HCT116 (cell line): Measurements from ENCODE around the gene LRSAM1. TPM values are rescaled to one million over a fixed set of nuclear protein-coding genes. Genes with fewer than 3 reads are reported as not detected.

Source experiments
- ATAC-seq: fragments of 200-7000 bp; cut with Tn5 transposase; 2 replicates; pipeline ENCODE4 v1.9.1; 2020; ENCODE audit warnings: mild to moderate bottlenecking, moderate library complexity
- BruUV-seq: library from RNA; stranded (reverse); fragments of 400-500 nt; replicated peaks from 2 replicates; lab custom pipeline; 2021; lab: Mats Ljungman, UMichigan
- CTCF ChIA-PET: fragments of 300-600 bp; sonication (Branson Sonifier 250); formaldehyde crosslinking; loops from one replicate; lab custom pipeline; 2021; ENCODE audit warnings: antibody characterized with exemption; lab: Charles Lee
- POLR2A ChIA-PET: fragments of 300-600, 350-600 bp; sonication (Branson Sonifier 250); formaldehyde crosslinking; loops from one replicate; lab custom pipeline; 2021; ENCODE audit warnings: antibody characterized with exemption; lab: Charles Lee
- RAD21 ChIA-PET, 2 experiments: fragments of 300-600 bp; sonication (Branson Sonifier 250); formaldehyde crosslinking; loops; one replicate each; lab custom pipeline; 2023; ENCODE audit warnings: low total read pairs in 2 of 2; ENCODE audit not compliant: uncharacterized antibody in 2 of 2, unreplicated experiment in 2 of 2, low non-redundant PET in 1 of 2; lab: Charles Lee
- DNase-seq: peaks from one replicate; pipeline ENCODE4 v3.0.0-alpha.2; 2010; ENCODE audit warnings: low read depth, low spot score
- H2AFZ ChIP-seq: fragments of 200-600 bp; shearing (Covaris generic), sonication (generic); 2 replicates; pipeline ENCODE4 v1.6.1; 2017; ENCODE audit warnings: low read depth, mixed run types, mixed read lengths, antibody characterized with exemption, low read length; ENCODE audit not compliant: poor library complexity, severe bottlenecking
- H3K27ac ChIP-seq: 2 replicates; pipeline ENCODE4 v1.5.1; 2012; ENCODE audit warnings: low read depth, low read length
- H3K27me3 ChIP-seq: fragments of 200-600 bp; sonication (generic); 2 replicates; pipeline ENCODE4 v1.6.1; 2016; ENCODE audit warnings: mixed run types, low read length, mixed read lengths; ENCODE audit not compliant: insufficient read depth
- H3K36me3 ChIP-seq, 2 experiments: fragments of 200-500 bp in 1 of 2; fragments of 200-600 bp in 1 of 2; sonication (Bioruptor generic) in 1 of 2; sonication (generic) in 1 of 2; 2 replicates each; pipeline versions ENCODE4 v1.5.1 to v1.6.1; 2014 to 2016; ENCODE audit warnings: low read length in 2 of 2, inconsistent platforms in 1 of 2, mixed read lengths in 1 of 2, mixed run types in 1 of 2; ENCODE audit not compliant: insufficient read depth in 2 of 2, control insufficient read depth in 1 of 2
- H3K4me1 ChIP-seq, 2 experiments: fragments of 200-600 bp in 1 of 2; sonication (generic) in 1 of 2; 2 replicates each; pipeline versions ENCODE4 v1.5.1 to v1.6.1; 2012 to 2017; ENCODE audit warnings: low read length in 2 of 2, inconsistent platforms in 1 of 2, mild to moderate bottlenecking in 1 of 2, mixed read lengths in 1 of 2, mixed run types in 1 of 2, moderate library complexity in 1 of 2; ENCODE audit not compliant: insufficient read depth in 2 of 2, control insufficient read depth in 1 of 2
- H3K4me2 ChIP-seq: fragments of 200-600 bp; sonication (generic); 2 replicates; pipeline ENCODE4 v1.6.1; 2017; ENCODE audit warnings: mixed run types, low read length, mixed read lengths
- H3K4me3 ChIP-seq, 2 experiments: fragments of 200-600 bp in 1 of 2; sonication (generic) in 1 of 2; replicated peaks in 1 of 2; 2 replicates each; pipeline ENCODE4 v1.5.1; 2011 to 2016; ENCODE audit warnings: low read length in 2 of 2, control low read depth in 1 of 2, low read depth in 1 of 2, mild to moderate bottlenecking in 1 of 2, mixed read lengths in 1 of 2, mixed run types in 1 of 2
- H3K79me2 ChIP-seq: fragments of 200-600 bp; sonication (generic); 2 replicates; pipeline ENCODE4 v1.6.1; 2017; ENCODE audit warnings: mild to moderate bottlenecking, mixed run types, low read length, moderate library complexity, mixed read lengths; ENCODE audit not compliant: insufficient read depth
- H3K9ac ChIP-seq: fragments of 200-600 bp; sonication (generic); 2 replicates; pipeline ENCODE4 v1.6.1; 2016; ENCODE audit warnings: low read length, mixed read lengths
- H3K9me2 ChIP-seq: fragments of 200-600 bp; sonication (generic), shearing (Covaris generic); 2 replicates; pipeline ENCODE4 v1.6.1; 2017; ENCODE audit warnings: mixed run types, mild to moderate bottlenecking, moderate library complexity; ENCODE audit not compliant: insufficient read depth
- H3K9me3 ChIP-seq, 2 experiments: fragments of 200-500 bp in 1 of 2; fragments of 200-600 bp in 1 of 2; sonication (Bioruptor generic) in 1 of 2; sonication (generic) in 1 of 2; 2 replicates each; pipeline ENCODE4 v1.6.1; 2014 to 2017; ENCODE audit warnings: low read length in 2 of 2, mixed read lengths in 2 of 2, inconsistent platforms in 1 of 2, low read depth in 1 of 2, mild to moderate bottlenecking in 1 of 2, mixed run types in 1 of 2, moderate library complexity in 1 of 2; ENCODE audit not compliant: control insufficient read depth in 1 of 2, insufficient read depth in 1 of 2
- H4K20me1 ChIP-seq: fragments of 200-600 bp; sonication (generic), shearing (Covaris generic); 2 replicates; pipeline ENCODE4 v1.6.1; 2017; ENCODE audit warnings: mixed run types, mild to moderate bottlenecking, moderate library complexity; ENCODE audit not compliant: insufficient read depth
- CBX3 ChIP-seq: IDR thresholded peaks from 2 replicates; pipeline ENCODE4 v1.6.1; 2012; ENCODE audit warnings: low read depth
- EGR1 ChIP-seq: IDR thresholded peaks from 2 replicates; pipeline ENCODE4 v1.6.1; 2012; ENCODE audit warnings: low read depth
- ELF1 ChIP-seq: IDR thresholded peaks from 2 replicates; pipeline ENCODE4 v1.6.1; 2012; ENCODE audit warnings: low read depth, borderline replicate concordance
- EZH2 ChIP-seq: fragments of 200-600 bp; sonication (generic); IDR thresholded peaks from 2 replicates; pipeline ENCODE4 v1.6.1; 2017; ENCODE audit warnings: antibody characterized with exemption, mixed run types
- FOSL1 ChIP-seq: IDR thresholded peaks from 2 replicates; pipeline ENCODE4 v1.6.1; 2012; ENCODE audit warnings: low read depth
- JUND ChIP-seq: IDR thresholded peaks from 2 replicates; pipeline ENCODE4 v1.6.1; 2012
- POLR2A ChIP-seq: IDR thresholded peaks from 2 replicates; pipeline ENCODE4 v1.7.0; 2011; ENCODE audit warnings: borderline replicate concordance; ENCODE audit not compliant: insufficient read depth, insufficient read length; ENCODE audit errors: extremely low read depth
- POLR2AphosphoS5 ChIP-seq: IDR thresholded peaks from 2 replicates; pipeline ENCODE4 v1.6.1; 2011; ENCODE audit warnings: mild to moderate bottlenecking, low read depth, low read length, moderate library complexity
- RAD21 ChIP-seq: IDR thresholded peaks from 2 replicates; pipeline ENCODE4 v1.6.1; 2012; ENCODE audit warnings: low read depth, mild to moderate bottlenecking
- SP1 ChIP-seq: IDR thresholded peaks from 2 replicates; pipeline ENCODE4 v1.6.1; 2012; ENCODE audit warnings: low read depth
- SRF ChIP-seq: IDR thresholded peaks from 2 replicates; pipeline ENCODE4 v1.6.1; 2012; ENCODE audit warnings: low read depth
- TCF7L2 ChIP-seq: IDR thresholded peaks from 2 replicates; pipeline ENCODE4 v1.7.0; 2011; ENCODE audit warnings: borderline replicate concordance, inconsistent platforms; ENCODE audit not compliant: insufficient read depth, insufficient read length; ENCODE audit errors: extremely low read depth
- ZFX ChIP-seq: fragments of 450-650 bp; IDR thresholded peaks from 2 replicates; pipeline ENCODE4 v1.6.1; 2017
- ZNF274 ChIP-seq: fragments of 200-500 bp; sonication (Bioruptor generic); IDR thresholded peaks from 2 replicates; pipeline ENCODE4 v1.6.1; 2014; ENCODE audit warnings: mild to moderate bottlenecking, low read depth, low read length, inconsistent platforms
- intact Hi-C: fragments of 100-400 bp; cut with micrococcal nuclease; formaldehyde crosslinking; loops from 2 replicates; pipeline ENCODE4 v1.10.0; 2022
- total RNA-seq: library from RNA; stranded (reverse); gene quantifications from one replicate; pipeline ENCODE4 v1.2.1, GENCODE V29; 2021; ENCODE audit not compliant: unreplicated experiment
- TF ChIP-seq, protein P1 (sequence below): IDR thresholded peaks from 2 replicates; pipeline ENCODE4 v1.6.1; 2012
- TF ChIP-seq, protein P2 (sequence below): IDR thresholded peaks from 2 replicates; pipeline ENCODE4 v1.6.1; 2012; ENCODE audit warnings: low read depth
- TF ChIP-seq, protein P3 (sequence below): IDR thresholded peaks from 2 replicates; pipeline ENCODE4 v1.6.1; 2011; ENCODE audit warnings: mild to moderate bottlenecking, low read length, moderate library complexity; ENCODE audit not compliant: insufficient replicate concordance; ENCODE audit errors: extremely low read depth
- TF ChIP-seq, protein P4 (sequence below): IDR thresholded peaks from 2 replicates; pipeline ENCODE4 v1.6.1; 2012

Gene LRSAM1
- total RNA-seq, 1 experiment from 2014 or later, result 25.9 TPM

DNA sequence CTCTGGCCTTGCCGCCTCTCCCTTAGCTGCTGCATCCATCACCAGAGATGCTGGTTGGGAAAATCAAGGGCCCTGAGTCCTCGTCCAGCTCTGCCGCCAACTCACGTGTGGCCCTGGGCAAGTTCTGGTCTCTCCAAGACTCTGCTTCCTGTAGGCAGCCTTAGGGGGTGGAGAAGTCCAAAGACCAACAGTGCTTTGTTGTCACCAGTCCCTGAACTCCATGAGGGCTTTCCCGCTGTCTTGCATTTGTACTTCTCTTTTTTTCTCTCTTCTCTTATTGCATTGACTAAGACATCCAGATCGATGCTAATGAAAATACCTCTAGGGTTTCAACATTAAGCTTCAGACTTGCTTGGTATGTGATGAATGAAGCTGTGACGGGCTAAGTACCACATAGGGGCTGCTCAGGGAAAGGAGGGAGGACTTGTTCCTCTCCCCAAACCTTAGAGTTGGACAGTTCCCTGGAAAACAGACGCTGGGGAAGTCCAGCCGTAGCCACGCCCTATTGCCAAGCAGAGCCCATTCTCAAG lies 97.1 kb downstream of the LRSAM1 start:
- Histone ChIP-seq H3K27me3 (no peaks in the 10 kb centered on the region), H4K20me1 (no peaks in the 10 kb centered on the region), H3K79me2 (peaks cover 94% of the 10 kb centered on the region), H3K9ac (no peak overlapping the region), H3K4me2 (no peak overlapping the region), H3K9me3 (no peaks in the 10 kb centered on the region)
- no peak for ATAC-seq
- RAD21 ChIA-PET, result no interaction called here
- CTCF ChIA-PET, result no interaction called here
- POLR2A ChIA-PET, result no interaction called here
- TF ChIP-seq TCF7L2 (no peak), FOSL1 (no peak), JUND (no peak), ELF1 (no peak), SRF (no peak), RAD21 (no peak), POLR2AphosphoS5 (no peak), SP1 (no peak), POLR2A (no peak), EGR1 (no peak), ZFX (no peak), EZH2 (no peak), ZNF274 (no peak), CBX3 (no peak)
- TF ChIP-seq, protein P1, sequence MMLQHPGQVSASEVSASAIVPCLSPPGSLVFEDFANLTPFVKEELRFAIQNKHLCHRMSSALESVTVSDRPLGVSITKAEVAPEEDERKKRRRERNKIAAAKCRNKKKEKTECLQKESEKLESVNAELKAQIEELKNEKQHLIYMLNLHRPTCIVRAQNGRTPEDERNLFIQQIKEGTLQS, result no peak
- TF ChIP-seq, protein P2, sequence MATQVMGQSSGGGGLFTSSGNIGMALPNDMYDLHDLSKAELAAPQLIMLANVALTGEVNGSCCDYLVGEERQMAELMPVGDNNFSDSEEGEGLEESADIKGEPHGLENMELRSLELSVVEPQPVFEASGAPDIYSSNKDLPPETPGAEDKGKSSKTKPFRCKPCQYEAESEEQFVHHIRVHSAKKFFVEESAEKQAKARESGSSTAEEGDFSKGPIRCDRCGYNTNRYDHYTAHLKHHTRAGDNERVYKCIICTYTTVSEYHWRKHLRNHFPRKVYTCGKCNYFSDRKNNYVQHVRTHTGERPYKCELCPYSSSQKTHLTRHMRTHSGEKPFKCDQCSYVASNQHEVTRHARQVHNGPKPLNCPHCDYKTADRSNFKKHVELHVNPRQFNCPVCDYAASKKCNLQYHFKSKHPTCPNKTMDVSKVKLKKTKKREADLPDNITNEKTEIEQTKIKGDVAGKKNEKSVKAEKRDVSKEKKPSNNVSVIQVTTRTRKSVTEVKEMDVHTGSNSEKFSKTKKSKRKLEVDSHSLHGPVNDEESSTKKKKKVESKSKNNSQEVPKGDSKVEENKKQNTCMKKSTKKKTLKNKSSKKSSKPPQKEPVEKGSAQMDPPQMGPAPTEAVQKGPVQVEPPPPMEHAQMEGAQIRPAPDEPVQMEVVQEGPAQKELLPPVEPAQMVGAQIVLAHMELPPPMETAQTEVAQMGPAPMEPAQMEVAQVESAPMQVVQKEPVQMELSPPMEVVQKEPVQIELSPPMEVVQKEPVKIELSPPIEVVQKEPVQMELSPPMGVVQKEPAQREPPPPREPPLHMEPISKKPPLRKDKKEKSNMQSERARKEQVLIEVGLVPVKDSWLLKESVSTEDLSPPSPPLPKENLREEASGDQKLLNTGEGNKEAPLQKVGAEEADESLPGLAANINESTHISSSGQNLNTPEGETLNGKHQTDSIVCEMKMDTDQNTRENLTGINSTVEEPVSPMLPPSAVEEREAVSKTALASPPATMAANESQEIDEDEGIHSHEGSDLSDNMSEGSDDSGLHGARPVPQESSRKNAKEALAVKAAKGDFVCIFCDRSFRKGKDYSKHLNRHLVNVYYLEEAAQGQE, result no peak
- TF ChIP-seq, protein P3, sequence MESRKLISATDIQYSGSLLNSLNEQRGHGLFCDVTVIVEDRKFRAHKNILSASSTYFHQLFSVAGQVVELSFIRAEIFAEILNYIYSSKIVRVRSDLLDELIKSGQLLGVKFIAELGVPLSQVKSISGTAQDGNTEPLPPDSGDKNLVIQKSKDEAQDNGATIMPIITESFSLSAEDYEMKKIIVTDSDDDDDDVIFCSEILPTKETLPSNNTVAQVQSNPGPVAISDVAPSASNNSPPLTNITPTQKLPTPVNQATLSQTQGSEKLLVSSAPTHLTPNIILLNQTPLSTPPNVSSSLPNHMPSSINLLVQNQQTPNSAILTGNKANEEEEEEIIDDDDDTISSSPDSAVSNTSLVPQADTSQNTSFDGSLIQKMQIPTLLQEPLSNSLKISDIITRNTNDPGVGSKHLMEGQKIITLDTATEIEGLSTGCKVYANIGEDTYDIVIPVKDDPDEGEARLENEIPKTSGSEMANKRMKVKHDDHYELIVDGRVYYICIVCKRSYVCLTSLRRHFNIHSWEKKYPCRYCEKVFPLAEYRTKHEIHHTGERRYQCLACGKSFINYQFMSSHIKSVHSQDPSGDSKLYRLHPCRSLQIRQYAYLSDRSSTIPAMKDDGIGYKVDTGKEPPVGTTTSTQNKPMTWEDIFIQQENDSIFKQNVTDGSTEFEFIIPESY, result no peak
- TF ChIP-seq, protein P4, sequence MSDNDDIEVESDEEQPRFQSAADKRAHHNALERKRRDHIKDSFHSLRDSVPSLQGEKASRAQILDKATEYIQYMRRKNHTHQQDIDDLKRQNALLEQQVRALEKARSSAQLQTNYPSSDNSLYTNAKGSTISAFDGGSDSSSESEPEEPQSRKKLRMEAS, result no peak
- TF ChIP-seq, all 23 proteins: peak for 0
- H3K27ac ChIP-seq, result no peak overlapping the region
- DNase-seq, result no peak
- peaks cover 0 to 15% of the 10 kb centered on the region in 2 experiments; a peak in 1 of 4 replicates for H3K36me3 ChIP-seq
- no TSS peak for BruUV-seq
- H3K4me3 ChIP-seq, result no peak overlapping the region
- no peaks in the 10 kb centered on the region for H3K9me2 ChIP-seq
- no peak overlapping the region for H2AFZ ChIP-seq
- H3K4me1 ChIP-seq, result peaks cover 11 to 55% of the 10 kb centered on the region in 2 experiments
- intact Hi-C loops, result no loop called here
